ENCODE measurements around the gene CAPZB.

CAPZB gene

GRCh38 chr1:19363536-19364152 is 121.7 kb downstream of the CAPZB start:
- TF ChIP-seq MYC (IDR thresholded peaks at IDR 0.05; ENCODE audit: low read depth, low read length) (no peak), MAX (IDR thresholded peaks at IDR 0.05; ENCODE audit: low read depth, low read length) (no peak), POLR2A (IDR thresholded peaks at IDR 0.05; ENCODE audit: extremely low read depth, insufficient read length) (no peak), CTCF (IDR thresholded peaks at IDR 0.05; ENCODE audit: low read depth, low read length) (no peak)
- no peak overlapping the region for H3K4me3 ChIP-seq (ENCODE audit: low read depth, low read length)
- no peak for DNase-seq (ENCODE audit: low read depth)

GRCh38 chr1:19361611-19362147 is 123.7 kb downstream of the CAPZB start:
- TF ChIP-seq MAX (IDR thresholded peaks at IDR 0.05; ENCODE audit: low read depth, low read length) = no peak
- no peak for TF ChIP-seq CTCF (IDR thresholded peaks at IDR 0.05; ENCODE audit: low read depth, low read length)
- TF ChIP-seq MYC (IDR thresholded peaks at IDR 0.05; ENCODE audit: low read depth, low read length) = no peak
- DNase-seq (ENCODE audit: low read depth) = no peak
- no peak overlapping the region for H3K4me3 ChIP-seq (ENCODE audit: low read depth, low read length)

- TF ChIP-seq MAX (IDR thresholded peaks at IDR 0.05; ENCODE audit: low read depth, low read length) = no peak
- TF ChIP-seq POLR2A (IDR thresholded peaks at IDR 0.05; ENCODE audit: extremely low read depth, insufficient read length) = no peak
- no peak for TF ChIP-seq MYC (IDR thresholded peaks at IDR 0.05; ENCODE audit: low read depth, low read length)
- no peak for TF ChIP-seq CTCF (IDR thresholded peaks at IDR 0.05; ENCODE audit: low read depth, low read length)
- no peak overlapping the region for H3K4me3 ChIP-seq (ENCODE audit: low read depth, low read length)
- DNase-seq (ENCODE audit: low read depth) = no peak
Measured at GRCh38 chr1:19360843-19361610, 124.3 kb downstream of the CAPZB start.

GRCh38 chr1:19360432-19360831 is 124.9 kb downstream of the CAPZB start:
- H3K4me3 ChIP-seq (ENCODE audit: low read depth, low read length) = no peak overlapping the region
- DNase-seq (ENCODE audit: low read depth) = no peak
- TF ChIP-seq MYC (IDR thresholded peaks at IDR 0.05; ENCODE audit: low read depth, low read length) (no peak), CTCF (IDR thresholded peaks at IDR 0.05; ENCODE audit: low read depth, low read length) (no peak)

- DNase-seq (ENCODE audit: low read depth) = no peak
- H3K4me3 ChIP-seq (ENCODE audit: low read depth, low read length) = no peak overlapping the region
- TF ChIP-seq MYC (IDR thresholded peaks at IDR 0.05; ENCODE audit: low read depth, low read length) (no peak), MAX (IDR thresholded peaks at IDR 0.05; ENCODE audit: low read depth, low read length) (no peak), CTCF (IDR thresholded peaks at IDR 0.05; ENCODE audit: low read depth, low read length) (no peak), POLR2A (IDR thresholded peaks at IDR 0.05; ENCODE audit: extremely low read depth, insufficient read length) (no peak)
Measured at GRCh38 chr1:19360016-19360415, 125.3 kb downstream of the CAPZB start.

Measured in NB4 (cell line).